GM18508 (cell line): ENCODE data around the gene UBE4B.
"Not testable (repeated sequence)": the region's sequence is repeated elsewhere in the genome, so short reads cannot be mapped to it uniquely, and the experiment has no call there.

Experiments used
- ATAC-seq: cut with Tn5 transposase; IDR thresholded peaks from one replicate; pipeline ENCODE4 v1.9.1; 2021; ENCODE audit warnings: moderate number of reproducible peaks; ENCODE audit not compliant: insufficient read depth, unreplicated experiment

The UBE4B gene

GRCh38 chr1:10204003-10204642 is 171.4 kb downstream of the UBE4B start:
- ATAC-seq, result no peak

- ATAC-seq, result not testable (repeated sequence)
Observed at GRCh38 chr1:10205206-10205605, 172.4 kb downstream of the UBE4B start.

GRCh38 chr1:10207810-10208209 is 175.1 kb downstream of the UBE4B start:
- no peak for ATAC-seq

GRCh38 chr1:10208537-10208936 is 175.8 kb downstream of the UBE4B start:
- no peak for ATAC-seq

- no peak for ATAC-seq
Observed at GRCh38 chr1:10209590-10209904, 176.8 kb downstream of the UBE4B start.

GRCh38 chr1:10209905-10210810 is 177.4 kb downstream of the UBE4B start, which contains the start of gene KIF1B:
Gene KIF1B (plus strand): TSS chr1:10210570. CDS start chr1:10232329, 21,759 bp downstream.
- peak; percentile 79 for ATAC-seq

- no peak for ATAC-seq
Observed at GRCh38 chr1:10210841-10211804, 178.4 kb downstream of the UBE4B start.

- no peak for ATAC-seq
Observed at GRCh38 chr1:10211805-10212410, 179.2 kb downstream of the UBE4B start.

GRCh38 chr1:10212476-10212875 is 179.7 kb downstream of the UBE4B start:
- ATAC-seq, result no peak

GRCh38 chr1:10213186-10213705 is 180.5 kb downstream of the UBE4B start:
- ATAC-seq, result no peak

GRCh38 chr1:10216090-10216749 is 183.5 kb downstream of the UBE4B start:
- no peak for ATAC-seq

- no peak for ATAC-seq
Observed at GRCh38 chr1:10217748-10218441, 185.1 kb downstream of the UBE4B start.

GRCh38 chr1:10220200-10220599 is 187.4 kb downstream of the UBE4B start:
- no peak for ATAC-seq

GRCh38 chr1:10220657-10221056 is 187.9 kb downstream of the UBE4B start:
- not testable (repeated sequence) for ATAC-seq

GRCh38 chr1:10225573-10225972 is 192.8 kb downstream of the UBE4B start:
- no peak for ATAC-seq

- no peak for ATAC-seq
Observed at GRCh38 chr1:10228528-10228927, 195.8 kb downstream of the UBE4B start.

- ATAC-seq, result no peak
Observed at GRCh38 chr1:10229903-10230302, 197.1 kb downstream of the UBE4B start.
